MCF 10A (cell line): ENCODE results near the gene DLD. TPM values are rescaled to one million over a fixed set of nuclear protein-coding genes. Genes with fewer than 3 reads are reported as not detected.
A peak's percentile ranks its signal among the peaks of the same experiment; 100 is the strongest.

Experiments used
- BruUV-seq: library from RNA; stranded (reverse); fragments of 400-500 nt; replicated peaks from 2 replicates; lab custom pipeline; 2021; lab: Mats Ljungman, UMichigan
- CTCF ChIA-PET: fragments of 300-600 bp; sonication (Branson Sonifier 250); formaldehyde crosslinking; extraction: SDS; loops from one replicate; lab custom pipeline; 2021; ENCODE audit warnings: antibody characterized with exemption, inconsistent platforms; lab: Yijun Ruan, JAX
- POLR2A ChIA-PET: fragments of 300-600, 350-650 bp; sonication (Branson Sonifier 250); formaldehyde crosslinking; extraction: SDS; loops from one replicate; lab custom pipeline; 2020; ENCODE audit warnings: antibody characterized with exemption, inconsistent platforms; lab: Yijun Ruan, JAX
- DNase-seq: peaks from one replicate; pipeline ENCODE4 v3.0.0-alpha.2; 2018; ENCODE audit not compliant: unreplicated experiment
- H3K27ac Mint-ChIP-seq: one replicate; pipeline ENCODE4 v1.8.0; 2022; ENCODE audit warnings: mild to moderate bottlenecking, low read depth, mixed read lengths; ENCODE audit not compliant: unreplicated experiment
- H3K27me3 Mint-ChIP-seq: one replicate; pipeline ENCODE4 v1.8.0; 2022; ENCODE audit warnings: mixed read lengths; ENCODE audit not compliant: insufficient read depth, unreplicated experiment
- H3K36me3 Mint-ChIP-seq: one replicate; pipeline ENCODE4 v1.8.0; 2022; ENCODE audit warnings: mild to moderate bottlenecking, moderate library complexity, mixed read lengths; ENCODE audit not compliant: insufficient read depth, unreplicated experiment
- H3K4me1 Mint-ChIP-seq: one replicate; pipeline ENCODE4 v1.8.0; 2022; ENCODE audit warnings: mixed read lengths; ENCODE audit not compliant: insufficient read depth, unreplicated experiment
- H3K4me3 Mint-ChIP-seq: one replicate; pipeline ENCODE4 v1.8.0; 2022; ENCODE audit warnings: mild to moderate bottlenecking, moderate library complexity, mixed read lengths; ENCODE audit not compliant: unreplicated experiment
- H3K9me3 Mint-ChIP-seq: one replicate; pipeline ENCODE4 v1.8.0; 2022; ENCODE audit warnings: mixed read lengths; ENCODE audit not compliant: unreplicated experiment
- CTCF ChIP-seq: fragments of 200-600 bp; IDR thresholded peaks from one replicate; pipeline ENCODE4 v1.8.0; 2022; ENCODE audit warnings: antibody characterized with exemption, mild to moderate bottlenecking; ENCODE audit not compliant: unreplicated experiment
- intact Hi-C: fragments of 100-400 bp; cut with micrococcal nuclease; formaldehyde crosslinking; loops from 2 replicates; pipeline ENCODE4 v1.14.1; 2022
- total RNA-seq: library from RNA; stranded (reverse); gene quantifications from 2 replicates; pipeline ENCODE4 v1.2.3, GENCODE V29; 2022

DLD gene
- total RNA-seq, 1 experiment from 2014 or later, result 83.0 TPM

- peaks cover 27% of the 10 kb centered on the region for H3K4me1 Mint-ChIP-seq
- ChIA-PET CTCF (interaction anchor here (0.6 kb wide), 1 partner anchor 203 kb away, joined by 3 read pairs; no protein-coding TSS in a partner anchor), POLR2A (interaction anchor here (0.9 to 6.5 kb wide), 4 partner anchors 9 to 31 kb away, joined by 3 to 44 read pairs (median 4); no protein-coding TSS in a partner anchor)
- no peak for DNase-seq
- BruUV-seq, result no TSS peak
- H3K4me3 Mint-ChIP-seq, result no peak overlapping the region
- intact Hi-C loops, result no loop called here
- no peak overlapping the region for H3K27ac Mint-ChIP-seq
- no peaks in the 10 kb centered on the region for H3K27me3 Mint-ChIP-seq
- no peaks in the 10 kb centered on the region for H3K9me3 Mint-ChIP-seq
- TF ChIP-seq CTCF, result no peak
- H3K36me3 Mint-ChIP-seq, result no peaks in the 10 kb centered on the region
Observed at GRCh38 chr7:107943018-107943417, 52.0 kb downstream of the DLD start.

- H3K27ac Mint-ChIP-seq, result no peak overlapping the region
- BruUV-seq, result no TSS peak
Observed at GRCh38 chr7:107944411-107945169, 53.6 kb downstream of the DLD start.

GRCh38 chr7:107945332-107945731 is 54.3 kb downstream of the DLD start:
- Mint-ChIP-seq H3K27ac (peak overlapping the region; percentile 85), H3K27me3 (no peaks in the 10 kb centered on the region), H3K4me1 (peaks cover 42% of the 10 kb centered on the region), H3K36me3 (no peaks in the 10 kb centered on the region), H3K9me3 (no peaks in the 10 kb centered on the region), H3K4me3 (no peak overlapping the region)
- ChIA-PET POLR2A (interaction anchor here (0.9 to 6.5 kb wide), 11 partner anchors 8 to 71 kb away, joined by 3 to 93 read pairs (median 6); partner anchors contain the start of gene DLD), CTCF (interaction anchor here (1.2 to 3.6 kb wide), 3 partner anchors 19 to 201 kb away, joined by 4 to 19 read pairs (median 7); no protein-coding TSS in a partner anchor)
- DNase-seq, result no peak
- BruUV-seq, result no TSS peak
- TF ChIP-seq CTCF, result no peak
- intact Hi-C loops, result loop anchor here (5.0 kb wide), 3 partner anchors 52 to 202 kb away; no protein-coding TSS in a partner anchor

More at GRCh38 chr7:107944411-107945169, 53.6 kb downstream of the DLD start:
- no peaks in the 10 kb centered on the region for H3K27me3 Mint-ChIP-seq
- TF ChIP-seq CTCF, result no peak
- ChIA-PET CTCF (interaction anchor here (0.6 to 1.9 kb wide), 2 partner anchors 17 to 72 kb away, joined by 3 to 7 read pairs; no protein-coding TSS in a partner anchor), POLR2A (interaction anchor here (0.8 to 6.5 kb wide), 10 partner anchors 11 to 72 kb away, joined by 3 to 93 read pairs (median 4); partner anchors contain the start of gene DLD)
- intact Hi-C loops, result loop anchor here (5.0 kb wide), 3 partner anchors 53 to 203 kb away; no protein-coding TSS in a partner anchor
- H3K9me3 Mint-ChIP-seq, result no peaks in the 10 kb centered on the region
- DNase-seq, result no peak
- H3K4me3 Mint-ChIP-seq, result no peak overlapping the region
- peaks cover 36% of the 10 kb centered on the region for H3K4me1 Mint-ChIP-seq
- no peaks in the 10 kb centered on the region for H3K36me3 Mint-ChIP-seq

GRCh38 chr7:107946451-107946850 is 55.5 kb downstream of the DLD start:
- no peak for TF ChIP-seq CTCF
- ChIA-PET POLR2A (interaction anchor here (0.7 to 6.5 kb wide), 14 partner anchors 9 to 200 kb away, joined by 3 to 93 read pairs (median 6); no protein-coding TSS in a partner anchor), CTCF (interaction anchor here (1.2 to 3.6 kb wide), 3 partner anchors 18 to 200 kb away, joined by 4 to 19 read pairs (median 7); no protein-coding TSS in a partner anchor)
- Mint-ChIP-seq H3K9me3 (no peaks in the 10 kb centered on the region), H3K27me3 (no peaks in the 10 kb centered on the region), H3K36me3 (no peaks in the 10 kb centered on the region), H3K4me3 (no peak overlapping the region), H3K27ac (peak overlapping the region; percentile 85), H3K4me1 (peaks cover 42% of the 10 kb centered on the region)
- intact Hi-C loops, result loop anchor here (5.0 kb wide), 3 partner anchors 51 to 201 kb away; no protein-coding TSS in a partner anchor
- DNase-seq, result peak; percentile 58
- no TSS peak for BruUV-seq
